Right lobe of liver (tissue), 4 donors: Measurements from ENCODE around the gene NPHP1.

Experiments
- CTCF ChIP-seq, 4 donors: fragments of 200-600 bp in 3 of 4; fragments of 450-650 bp in 1 of 4; IDR thresholded peaks; one replicate each; pipeline versions ENCODE4 v1.5.1 to v1.8.0; 2016 to 2022; ENCODE audit warnings: antibody characterized with exemption in 4 of 4, mild to moderate bottlenecking in 2 of 4
- POLR2A ChIP-seq: fragments of 450-650 bp; IDR thresholded peaks from one replicate; pipeline ENCODE4 v1.6.1; 2017; ENCODE audit warnings: antibody characterized with exemption, mild to moderate bottlenecking
- donor health status: DM: no; HTN: no; CAD: no.
- donor health status: DM: no; HTN: no; CAD: no.
- donor health status: DM: no; HTN: yes; CAD: no.

DNA sequence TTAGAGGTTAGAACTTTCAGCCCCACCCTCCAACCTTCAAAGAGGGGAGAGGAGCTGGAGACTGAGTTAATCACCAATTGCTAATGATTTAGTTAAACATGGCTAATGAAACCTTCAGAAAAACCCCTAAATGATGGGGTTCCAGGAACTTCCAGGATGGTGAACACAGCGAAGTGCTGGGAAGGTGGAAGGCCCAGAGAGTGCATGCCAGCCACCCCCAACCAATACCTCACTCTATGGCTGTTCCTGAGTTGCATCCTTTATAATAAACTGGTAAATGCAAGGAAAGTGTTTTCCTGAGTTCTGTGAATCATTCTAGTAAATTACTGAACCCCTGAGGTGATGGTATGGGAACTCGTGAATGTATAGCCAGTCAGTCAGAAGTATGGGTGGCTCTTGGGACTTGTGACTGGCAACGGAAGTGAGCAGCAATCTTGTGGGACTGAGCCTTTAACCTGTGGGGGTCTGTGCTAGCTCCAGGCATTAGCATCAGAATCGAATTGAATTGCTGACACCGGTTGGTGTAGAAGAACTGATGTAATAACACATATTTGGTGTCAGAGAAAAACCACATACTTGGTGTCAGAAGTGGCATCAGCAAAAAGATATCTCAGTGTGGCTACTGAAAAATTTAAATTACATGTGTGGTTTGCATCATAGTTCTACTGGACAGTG is 37.4 kb downstream of the NPHP1 start:
- TF ChIP-seq POLR2A = no peak
- TF ChIP-seq CTCF (IDR thresholded peaks at IDR 0.05) = no peak
